Panc1 (cell line): Measurements from ENCODE around the gene ESR2. TPM values are rescaled to one million over a fixed set of nuclear protein-coding genes. Genes with fewer than 3 reads are reported as not detected.

Experiments
- ATAC-seq: fragments of 200-7000 bp; cut with Tn5 transposase; 2 replicates; pipeline ENCODE4 v1.9.1; 2020; ENCODE audit warnings: mild to moderate bottlenecking, moderate library complexity
- BruUV-seq: library from RNA; stranded (reverse); fragments of 400-500 nt; replicated peaks from 2 replicates; lab custom pipeline; 2021; lab: Mats Ljungman, UMichigan
- CTCF ChIA-PET: fragments of 300-600 bp; sonication (Branson Sonifier 250); formaldehyde crosslinking; loops from one replicate; lab custom pipeline; 2022; ENCODE audit warnings: antibody characterized with exemption; lab: Charles Lee
- POLR2A ChIA-PET: fragments of 300-600 bp; sonication (Branson Sonifier 250); formaldehyde crosslinking; loops from one replicate; lab custom pipeline; 2022; ENCODE audit warnings: antibody characterized with exemption; lab: Charles Lee
- DNase-seq: peaks from one replicate; pipeline ENCODE4 v3.0.0-alpha.2; 2010; ENCODE audit warnings: low read depth, low spot score
- H3K27ac ChIP-seq: 2 replicates; pipeline ENCODE4 v1.5.1; 2011; ENCODE audit warnings: mild to moderate bottlenecking, low read length, inconsistent platforms
- H3K27me3 ChIP-seq: fragments of 200-500 bp; sonication (Bioruptor generic); 2 replicates; pipeline ENCODE4 v1.6.0; 2014; ENCODE audit warnings: low read length, inconsistent platforms; ENCODE audit not compliant: control insufficient read depth, insufficient read depth
- H3K36me3 ChIP-seq: fragments of 200-500 bp; sonication (Bioruptor generic); 2 replicates; pipeline ENCODE4 v1.5.1; 2014; ENCODE audit warnings: inconsistent platforms, mild to moderate bottlenecking, low read length, moderate library complexity; ENCODE audit not compliant: control insufficient read depth, insufficient read depth
- H3K4me1 ChIP-seq: 2 replicates; pipeline ENCODE4 v1.5.1; 2011; ENCODE audit warnings: inconsistent platforms, mild to moderate bottlenecking, low read length, moderate library complexity; ENCODE audit not compliant: control insufficient read depth, insufficient read depth
- H3K4me3 ChIP-seq, 2 experiments: 2 replicates each; pipeline ENCODE4 v1.5.1; 2011 to 2012; ENCODE audit warnings: low read depth in 2 of 2, low read length in 2 of 2, mild to moderate bottlenecking in 2 of 2, inconsistent platforms in 1 of 2, moderate library complexity in 1 of 2
- H3K9me3 ChIP-seq: fragments of 200-500 bp; sonication (Bioruptor generic); 2 replicates; pipeline ENCODE4 v1.5.1; 2014; ENCODE audit warnings: low read depth, mild to moderate bottlenecking, inconsistent platforms, low read length, moderate library complexity; ENCODE audit not compliant: control insufficient read depth, insufficient read depth
- CTCF ChIP-seq: fragments of 450-650 bp; IDR thresholded peaks from 2 replicates; pipeline ENCODE4 v1.5.1; 2017; ENCODE audit warnings: mild to moderate bottlenecking
- POLR2AphosphoS5 ChIP-seq: IDR thresholded peaks from 2 replicates; pipeline ENCODE4 v1.6.1; 2012; ENCODE audit warnings: mild to moderate bottlenecking, low read depth, low read length, moderate library complexity
- SIN3A ChIP-seq: IDR thresholded peaks from 2 replicates; pipeline ENCODE4 v1.6.1; 2012; ENCODE audit warnings: low read depth, mild to moderate bottlenecking, low read length, moderate library complexity, borderline replicate concordance; ENCODE audit not compliant: insufficient read depth
- TCF7L2 ChIP-seq: IDR thresholded peaks from 2 replicates; pipeline ENCODE4 v1.6.1; 2011; ENCODE audit warnings: mild to moderate bottlenecking, low read depth, low read length, inconsistent platforms
- in situ Hi-C: cut with HindIII; loops from 2 replicates; pipeline ENCODE4 v1.10.0; 2016; ENCODE audit warnings: low sequenced_read_pairs, low pct_unique_long_range_greater_than_20kb
- intact Hi-C: fragments of 100-400 bp; cut with micrococcal nuclease; formaldehyde crosslinking; loops from one replicate; pipeline ENCODE4 v1.10.0; 2022; ENCODE audit not compliant: unreplicated experiment
- total RNA-seq: library from RNA; stranded (reverse); gene quantifications from one replicate; pipeline ENCODE4 v1.2.1, GENCODE V29; 2021; ENCODE audit not compliant: unreplicated experiment
- TF ChIP-seq, protein P1 (sequence below), 2 experiments: IDR thresholded peaks; 2 replicates each; pipeline ENCODE4 v1.6.1; 2011 to 2012; ENCODE audit warnings: low read depth in 2 of 2, control low read depth in 1 of 2, low read length in 1 of 2, mild to moderate bottlenecking in 1 of 2, moderate library complexity in 1 of 2; ENCODE audit not compliant: insufficient read depth in 1 of 2

ESR2 gene
- total RNA-seq, 1 experiment from 2014 or later = not detected

DNA sequence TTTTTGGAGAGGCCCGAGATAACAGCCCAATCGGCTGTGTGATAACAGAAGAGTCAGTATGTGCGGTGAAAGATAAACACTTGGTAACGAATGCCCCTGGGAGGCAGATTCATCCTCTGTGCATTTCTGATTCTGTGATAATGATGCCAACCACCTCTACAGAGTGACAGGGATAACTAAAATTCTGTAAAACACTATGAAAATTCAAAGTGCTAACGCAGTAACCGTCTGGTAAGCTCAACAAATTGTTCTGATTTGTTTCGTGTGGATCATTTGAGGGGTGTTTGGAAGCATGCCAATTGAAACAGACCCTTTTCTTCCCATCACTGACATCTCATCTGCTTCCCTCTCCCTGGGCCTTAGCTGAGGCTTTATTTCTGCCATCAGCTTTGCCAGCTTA lies 76.3 kb downstream of the ESR2 start:
- in situ Hi-C loops = no loop called here
- Histone ChIP-seq H3K9me3 (no peaks in the 10 kb centered on the region), H3K27ac (no peak overlapping the region), H3K36me3 (no peaks in the 10 kb centered on the region; the same call in 1 of the 2 replicates), H3K4me1 (no peaks in the 10 kb centered on the region), H3K27me3 (no peaks in the 10 kb centered on the region), H3K4me3 (no peak overlapping the region)
- TF ChIP-seq SIN3A (no peak), TCF7L2 (no peak), CTCF (no peak), POLR2AphosphoS5 (no peak)
- TF ChIP-seq, protein P1, sequence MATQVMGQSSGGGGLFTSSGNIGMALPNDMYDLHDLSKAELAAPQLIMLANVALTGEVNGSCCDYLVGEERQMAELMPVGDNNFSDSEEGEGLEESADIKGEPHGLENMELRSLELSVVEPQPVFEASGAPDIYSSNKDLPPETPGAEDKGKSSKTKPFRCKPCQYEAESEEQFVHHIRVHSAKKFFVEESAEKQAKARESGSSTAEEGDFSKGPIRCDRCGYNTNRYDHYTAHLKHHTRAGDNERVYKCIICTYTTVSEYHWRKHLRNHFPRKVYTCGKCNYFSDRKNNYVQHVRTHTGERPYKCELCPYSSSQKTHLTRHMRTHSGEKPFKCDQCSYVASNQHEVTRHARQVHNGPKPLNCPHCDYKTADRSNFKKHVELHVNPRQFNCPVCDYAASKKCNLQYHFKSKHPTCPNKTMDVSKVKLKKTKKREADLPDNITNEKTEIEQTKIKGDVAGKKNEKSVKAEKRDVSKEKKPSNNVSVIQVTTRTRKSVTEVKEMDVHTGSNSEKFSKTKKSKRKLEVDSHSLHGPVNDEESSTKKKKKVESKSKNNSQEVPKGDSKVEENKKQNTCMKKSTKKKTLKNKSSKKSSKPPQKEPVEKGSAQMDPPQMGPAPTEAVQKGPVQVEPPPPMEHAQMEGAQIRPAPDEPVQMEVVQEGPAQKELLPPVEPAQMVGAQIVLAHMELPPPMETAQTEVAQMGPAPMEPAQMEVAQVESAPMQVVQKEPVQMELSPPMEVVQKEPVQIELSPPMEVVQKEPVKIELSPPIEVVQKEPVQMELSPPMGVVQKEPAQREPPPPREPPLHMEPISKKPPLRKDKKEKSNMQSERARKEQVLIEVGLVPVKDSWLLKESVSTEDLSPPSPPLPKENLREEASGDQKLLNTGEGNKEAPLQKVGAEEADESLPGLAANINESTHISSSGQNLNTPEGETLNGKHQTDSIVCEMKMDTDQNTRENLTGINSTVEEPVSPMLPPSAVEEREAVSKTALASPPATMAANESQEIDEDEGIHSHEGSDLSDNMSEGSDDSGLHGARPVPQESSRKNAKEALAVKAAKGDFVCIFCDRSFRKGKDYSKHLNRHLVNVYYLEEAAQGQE (IDR thresholded peaks at IDR 0.05; ENCODE audit: insufficient read depth in 1 of 2, low read depth in 2 of 2, low read length in 1 of 2) = no peak
- ChIA-PET POLR2A (no interaction called here), CTCF (no interaction called here)
- DNase-seq (no peak), ATAC-seq (no peak)
- BruUV-seq = no TSS peak
- intact Hi-C loops = no loop called here

- no peaks in the 10 kb centered on the region for H3K27me3 ChIP-seq
- H3K27ac ChIP-seq = no peak overlapping the region
- POLR2A ChIA-PET = no interaction called here
- no peak for ATAC-seq
- intact Hi-C loops (no loop called here), in situ Hi-C loops (no loop called here)
- TF ChIP-seq, protein P1 (IDR thresholded peaks at IDR 0.05; ENCODE audit: insufficient read depth in 1 of 2, low read depth in 2 of 2, low read length in 1 of 2) = no peak
- no peak for TF ChIP-seq SIN3A
- TF ChIP-seq POLR2AphosphoS5 = no peak
- TF ChIP-seq TCF7L2 = no peak
- no peaks in the 10 kb centered on the region for H3K9me3 ChIP-seq
- H3K4me1 ChIP-seq = no peaks in the 10 kb centered on the region
- H3K4me3 ChIP-seq = no peak overlapping the region
- CTCF ChIA-PET = no interaction called here
- BruUV-seq = no TSS peak
- no peaks in the 10 kb centered on the region; the same call in 1 of the 2 replicates for H3K36me3 ChIP-seq
- no peak for DNase-seq
Measured at GRCh38 chr14:64217308-64217707, 76.9 kb downstream of the ESR2 start.
